Liver (tissue), 9 donors: ENCODE data around the gene CMC1. TPM values are rescaled to one million over a fixed set of nuclear protein-coding genes. Genes with fewer than 3 reads are reported as not detected.

Source experiments
- DNase-seq: peaks from one replicate; pipeline ENCODE4 v3.0.0-alpha.2; 2017; ENCODE audit warnings: low spot score
- H3K27ac ChIP-seq, 2 donors: one replicate each; pipeline ENCODE4 v1.7.0; 2013; ENCODE audit warnings: inconsistent platforms in 2 of 2, low read length in 2 of 2, control low read depth in 1 of 2, low read depth in 1 of 2, mild to moderate bottlenecking in 1 of 2
- H3K27me3 ChIP-seq, 4 donors: one replicate each; pipeline versions ENCODE4 v1.6.1 to v1.7.0; 2013; ENCODE audit warnings: low read length in 3 of 4, inconsistent platforms in 1 of 4, mild to moderate bottlenecking in 1 of 4, moderate library complexity in 1 of 4; ENCODE audit not compliant: control insufficient read depth in 4 of 4, insufficient read depth in 4 of 4
- H3K36me3 ChIP-seq, 4 donors: one replicate each; pipeline versions ENCODE4 v1.6.1 to v1.7.0; 2013; ENCODE audit warnings: low read length in 3 of 4, mild to moderate bottlenecking in 3 of 4, low read depth in 1 of 4, moderate library complexity in 1 of 4; ENCODE audit not compliant: control insufficient read depth in 4 of 4, insufficient read depth in 3 of 4
- H3K4me1 ChIP-seq, 4 donors: one replicate each; pipeline versions ENCODE4 v1.6.1 to v1.7.0; 2013; ENCODE audit warnings: low read length in 3 of 4, mild to moderate bottlenecking in 3 of 4, moderate library complexity in 1 of 4; ENCODE audit not compliant: control insufficient read depth in 4 of 4, insufficient read depth in 4 of 4
- H3K4me3 ChIP-seq, 3 donors: one replicate each; pipeline versions ENCODE4 v1.6.1 to v1.7.0; 2013; ENCODE audit warnings: low read length in 3 of 3, control low read depth in 1 of 3, low read depth in 1 of 3, mild to moderate bottlenecking in 1 of 3
- H3K9ac ChIP-seq, 2 donors: one replicate each; pipeline ENCODE4 v1.7.0; 2013; ENCODE audit warnings: low read length in 2 of 2, mild to moderate bottlenecking in 2 of 2, moderate library complexity in 2 of 2, control low read depth in 1 of 2, low read depth in 1 of 2
- H3K9me3 ChIP-seq, 4 donors: one replicate each; pipeline versions ENCODE4 v1.6.1 to v1.7.0; 2013; ENCODE audit warnings: low read length in 3 of 4; ENCODE audit not compliant: control insufficient read depth in 4 of 4
- ATF3 ChIP-seq: IDR thresholded peaks from 2 replicates; pipeline ENCODE4 v1.6.1; 2016; ENCODE audit warnings: antibody characterized with exemption
- FOXA1 ChIP-seq: IDR thresholded peaks from 2 replicates; pipeline ENCODE4 v1.6.1; 2016; ENCODE audit warnings: antibody characterized with exemption
- HNF4A ChIP-seq, 2 donors: conservative IDR thresholded peaks; 2 replicates each; pipeline ENCODE4 v1.6.1; 2016; ENCODE audit warnings: antibody characterized with exemption in 2 of 2, mild to moderate bottlenecking in 2 of 2
- HNF4G ChIP-seq: IDR thresholded peaks from 2 replicates; pipeline ENCODE4 v1.6.1; 2016; ENCODE audit warnings: antibody characterized with exemption
- RAD21 ChIP-seq, 2 donors: IDR thresholded peaks; 2 replicates each; pipeline ENCODE4 v1.6.1; 2016; ENCODE audit warnings: antibody characterized with exemption in 2 of 2, mild to moderate bottlenecking in 2 of 2
- RXRA ChIP-seq, 2 donors: IDR thresholded peaks; 2 replicates each; pipeline ENCODE4 v1.6.1; 2017 to 2018; ENCODE audit warnings: antibody characterized with exemption in 2 of 2, mild to moderate bottlenecking in 1 of 2
- ZBTB33 ChIP-seq: IDR thresholded peaks from 2 replicates; pipeline ENCODE4 v1.6.1; 2016; ENCODE audit warnings: antibody characterized with exemption
- WGBS: extraction: QIAGEN DNeasy Blood & Tissue Kit; methylation state at CpG from one replicate; pipeline ENCODE4 v1.1.7; 2013; 5-methylcytosine and 5-hydroxymethylcytosine counted together
- polyA plus RNA-seq, 2 donors: library from polyadenylated mRNA; stranded (reverse) in 1 of 2; unstranded in 1 of 2; fragments of 200-250 nt in 1 of 2; fragments of >200 nt in 1 of 2; fragmentation: Nextera tagmentation in 1 of 2; extraction: Ambion mirVana in 1 of 2; gene quantifications; one replicate each; pipeline versions ENCODE4 v1.2.1 to v1.2.3, GENCODE V29; 2013 to 2015
- total RNA-seq, 2 donors: library from RNA; depleted of rRNA; stranded (reverse); fragments of >200 nt; gene quantifications; one replicate each; pipeline ENCODE4 v1.2.3, GENCODE V29; 2014
- TF ChIP-seq, protein P1 (sequence below): fragments of 150-350 bp; IDR thresholded peaks from 2 replicates; pipeline ENCODE4 v1.5.1; 2017; ENCODE audit warnings: improper control_type of control experiment, low read depth, low read length; ENCODE audit not compliant: missing input control
- TF ChIP-seq, protein P2 (sequence below): IDR thresholded peaks from 2 replicates; pipeline ENCODE4 v1.6.1; 2016; ENCODE audit warnings: antibody characterized with exemption, mild to moderate bottlenecking
- donor health status: healthy.
- donor health status: healthy.
- donor health status: healthy.
- donor health status: healthy.
- donor health status: healthy.

CMC1 gene
- total and polyA plus RNA-seq, 4 donors: 4.2 to 58.4 (median 15.6) TPM

DNA sequence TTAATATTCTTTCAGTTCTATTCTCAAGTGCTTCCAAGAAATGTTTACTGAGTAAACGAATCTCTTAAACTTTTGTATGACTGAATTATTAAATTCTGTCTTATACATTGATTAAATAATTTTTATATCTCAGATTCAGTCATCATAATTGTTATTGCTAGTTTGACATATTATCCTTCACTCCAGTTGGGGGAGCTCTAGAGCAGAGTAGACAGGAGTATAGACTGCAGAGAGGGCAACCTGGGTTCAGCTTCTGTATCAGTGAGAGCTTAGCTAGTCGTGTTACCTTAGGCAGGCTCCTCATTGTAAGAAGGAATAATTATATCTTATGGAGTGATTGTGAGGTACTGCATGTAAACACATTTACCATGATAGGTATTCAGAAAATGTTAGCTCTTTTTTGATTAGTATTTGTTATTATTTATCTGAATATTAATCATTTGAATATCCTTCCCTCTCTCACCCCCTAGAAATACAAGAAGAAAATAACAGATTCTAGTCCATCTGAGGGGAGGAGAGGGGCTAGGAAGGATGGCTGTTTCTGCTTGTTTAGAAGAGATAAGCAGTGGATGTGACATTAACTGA, 76.1 kb downstream of the CMC1 start:
- Histone ChIP-seq H3K27ac (no peak overlapping the region), H3K4me1 (peaks cover 0 to 2% (median 0%) of the 10 kb centered on the region in 4 donors), H3K4me3 (no peak overlapping the region), H3K36me3 (peaks cover 0 to 10% (median 3%) of the 10 kb centered on the region in 4 donors), H3K27me3 (no peaks in the 10 kb centered on the region), H3K9me3 (no peaks in the 10 kb centered on the region), H3K9ac (no peak overlapping the region)
- no peak for DNase-seq
- WGBS: 26% methylated on average over 2 of the region's 2 CpGs
- TF ChIP-seq HNF4G (no peak), HNF4A (conservative IDR thresholded peaks at IDR 0.05) (no peak), RAD21 (IDR thresholded peaks at IDR 0.05) (peak; percentile 65 to 73), FOXA1 (no peak), ATF3 (no peak), RXRA (IDR thresholded peaks at IDR 0.05) (peak in 1 of 2 donors; percentile 28)
- TF ChIP-seq, protein P1, sequence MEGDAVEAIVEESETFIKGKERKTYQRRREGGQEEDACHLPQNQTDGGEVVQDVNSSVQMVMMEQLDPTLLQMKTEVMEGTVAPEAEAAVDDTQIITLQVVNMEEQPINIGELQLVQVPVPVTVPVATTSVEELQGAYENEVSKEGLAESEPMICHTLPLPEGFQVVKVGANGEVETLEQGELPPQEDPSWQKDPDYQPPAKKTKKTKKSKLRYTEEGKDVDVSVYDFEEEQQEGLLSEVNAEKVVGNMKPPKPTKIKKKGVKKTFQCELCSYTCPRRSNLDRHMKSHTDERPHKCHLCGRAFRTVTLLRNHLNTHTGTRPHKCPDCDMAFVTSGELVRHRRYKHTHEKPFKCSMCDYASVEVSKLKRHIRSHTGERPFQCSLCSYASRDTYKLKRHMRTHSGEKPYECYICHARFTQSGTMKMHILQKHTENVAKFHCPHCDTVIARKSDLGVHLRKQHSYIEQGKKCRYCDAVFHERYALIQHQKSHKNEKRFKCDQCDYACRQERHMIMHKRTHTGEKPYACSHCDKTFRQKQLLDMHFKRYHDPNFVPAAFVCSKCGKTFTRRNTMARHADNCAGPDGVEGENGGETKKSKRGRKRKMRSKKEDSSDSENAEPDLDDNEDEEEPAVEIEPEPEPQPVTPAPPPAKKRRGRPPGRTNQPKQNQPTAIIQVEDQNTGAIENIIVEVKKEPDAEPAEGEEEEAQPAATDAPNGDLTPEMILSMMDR: peak; percentile 47
- TF ChIP-seq, protein P2, sequence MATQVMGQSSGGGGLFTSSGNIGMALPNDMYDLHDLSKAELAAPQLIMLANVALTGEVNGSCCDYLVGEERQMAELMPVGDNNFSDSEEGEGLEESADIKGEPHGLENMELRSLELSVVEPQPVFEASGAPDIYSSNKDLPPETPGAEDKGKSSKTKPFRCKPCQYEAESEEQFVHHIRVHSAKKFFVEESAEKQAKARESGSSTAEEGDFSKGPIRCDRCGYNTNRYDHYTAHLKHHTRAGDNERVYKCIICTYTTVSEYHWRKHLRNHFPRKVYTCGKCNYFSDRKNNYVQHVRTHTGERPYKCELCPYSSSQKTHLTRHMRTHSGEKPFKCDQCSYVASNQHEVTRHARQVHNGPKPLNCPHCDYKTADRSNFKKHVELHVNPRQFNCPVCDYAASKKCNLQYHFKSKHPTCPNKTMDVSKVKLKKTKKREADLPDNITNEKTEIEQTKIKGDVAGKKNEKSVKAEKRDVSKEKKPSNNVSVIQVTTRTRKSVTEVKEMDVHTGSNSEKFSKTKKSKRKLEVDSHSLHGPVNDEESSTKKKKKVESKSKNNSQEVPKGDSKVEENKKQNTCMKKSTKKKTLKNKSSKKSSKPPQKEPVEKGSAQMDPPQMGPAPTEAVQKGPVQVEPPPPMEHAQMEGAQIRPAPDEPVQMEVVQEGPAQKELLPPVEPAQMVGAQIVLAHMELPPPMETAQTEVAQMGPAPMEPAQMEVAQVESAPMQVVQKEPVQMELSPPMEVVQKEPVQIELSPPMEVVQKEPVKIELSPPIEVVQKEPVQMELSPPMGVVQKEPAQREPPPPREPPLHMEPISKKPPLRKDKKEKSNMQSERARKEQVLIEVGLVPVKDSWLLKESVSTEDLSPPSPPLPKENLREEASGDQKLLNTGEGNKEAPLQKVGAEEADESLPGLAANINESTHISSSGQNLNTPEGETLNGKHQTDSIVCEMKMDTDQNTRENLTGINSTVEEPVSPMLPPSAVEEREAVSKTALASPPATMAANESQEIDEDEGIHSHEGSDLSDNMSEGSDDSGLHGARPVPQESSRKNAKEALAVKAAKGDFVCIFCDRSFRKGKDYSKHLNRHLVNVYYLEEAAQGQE: no peak

- Histone ChIP-seq H3K4me3 (no peak overlapping the region), H3K4me1 (peaks cover 0 to 2% (median 0%) of the 10 kb centered on the region in 4 donors), H3K9ac (no peak overlapping the region), H3K27me3 (no peaks in the 10 kb centered on the region), H3K9me3 (no peaks in the 10 kb centered on the region), H3K27ac (no peak overlapping the region), H3K36me3 (peaks cover 0 to 20% (median 11%) of the 10 kb centered on the region in 4 donors)
- no peak for TF ChIP-seq ZBTB33
- TF ChIP-seq HNF4A (conservative IDR thresholded peaks at IDR 0.05): peak in 1 of 2 donors; percentile 6
- DNase-seq: no peak
These were observed 79.6 kb downstream of the CMC1 start for GRCh38 chr3:28320981-28321380.
